Measurements from ENCODE around the gene LHFPL6.

- TF ChIP-seq CTCF (IDR thresholded peaks at IDR 0.05; ENCODE audit: low read length) = no peak
- no peak for TF ChIP-seq EZH2 (IDR thresholded peaks at IDR 0.05; ENCODE audit: borderline replicate concordance, low read length)
Observed at GRCh38 chr13:39313721-39314120, 289.3 kb downstream of the LHFPL6 start.

Measured in OCI-LY1 (cell line).